Germinal center (tissue), 1 donor: ENCODE data around the gene ZSWIM1.

Experiments
- DNase-seq: peaks from one replicate; pipeline ENCODE4 v3.0.0; 2012; ENCODE audit warnings: mixed read lengths, low spot score

The ZSWIM1 gene

DNA sequence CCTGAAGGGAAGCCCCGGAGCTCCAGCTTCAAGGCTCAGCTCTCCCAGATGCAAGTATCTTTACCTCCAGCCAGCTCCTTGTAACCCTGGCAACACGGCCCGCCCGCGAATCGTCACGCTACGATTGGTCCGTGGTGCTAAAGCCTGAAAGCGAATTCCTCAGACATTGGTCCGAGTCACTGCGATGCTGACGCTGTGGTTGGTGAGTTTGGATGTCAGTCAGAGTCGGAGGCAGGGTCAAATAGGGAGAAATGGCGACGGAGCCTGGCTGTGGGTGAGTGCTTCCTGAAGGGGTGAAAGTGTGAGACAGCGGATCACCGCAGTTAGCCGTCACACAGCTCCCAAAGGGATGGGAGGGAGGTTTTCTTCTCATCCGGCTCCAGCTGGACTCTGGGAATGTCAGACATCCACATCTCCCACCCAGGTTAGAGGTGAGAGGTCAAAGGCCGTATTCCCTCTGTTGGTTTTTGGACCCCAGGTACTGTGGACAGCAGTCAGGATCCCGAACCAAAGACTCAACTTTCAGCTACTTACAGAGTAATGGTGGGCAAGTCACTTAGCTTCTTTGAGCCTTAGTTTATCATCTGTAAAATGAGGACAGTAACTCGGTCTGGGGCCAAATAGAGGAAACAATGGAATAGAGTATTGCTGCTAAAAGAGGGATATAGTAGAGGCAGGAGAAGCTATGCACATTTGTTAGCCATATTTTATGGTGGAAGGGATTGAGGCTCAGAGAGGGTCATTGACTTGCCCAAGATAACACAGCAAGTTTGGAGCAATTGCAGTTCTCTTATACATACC is at the start of gene ZSWIM1:
Gene ZSWIM1 (plus strand): TSS at position 240 of the 801 bp plus-strand sequence. CDS start 1,366 bp downstream, outside the sequence.
- peak; percentile 99 for DNase-seq

DNA sequence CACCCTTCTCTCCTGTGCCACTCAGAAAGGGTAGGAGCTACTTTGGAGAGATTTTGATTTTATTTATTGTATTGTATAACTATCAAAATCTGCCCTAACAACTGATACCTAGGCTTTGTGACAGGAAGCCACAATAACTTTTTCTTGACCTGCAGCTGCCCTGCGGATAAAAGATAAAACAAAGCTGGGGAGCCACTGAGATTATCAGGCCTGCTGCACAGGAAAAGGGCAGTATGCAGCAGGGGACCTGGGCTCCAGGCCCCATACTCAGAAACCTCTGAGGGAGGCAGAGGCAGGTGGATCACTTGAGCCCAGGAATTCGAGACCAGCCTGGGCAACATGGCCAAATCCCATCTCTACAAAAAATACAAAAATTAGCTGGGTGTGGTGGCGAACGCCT is 48.4 kb upstream of the ZSWIM1 start:
- no peak for DNase-seq

DNA sequence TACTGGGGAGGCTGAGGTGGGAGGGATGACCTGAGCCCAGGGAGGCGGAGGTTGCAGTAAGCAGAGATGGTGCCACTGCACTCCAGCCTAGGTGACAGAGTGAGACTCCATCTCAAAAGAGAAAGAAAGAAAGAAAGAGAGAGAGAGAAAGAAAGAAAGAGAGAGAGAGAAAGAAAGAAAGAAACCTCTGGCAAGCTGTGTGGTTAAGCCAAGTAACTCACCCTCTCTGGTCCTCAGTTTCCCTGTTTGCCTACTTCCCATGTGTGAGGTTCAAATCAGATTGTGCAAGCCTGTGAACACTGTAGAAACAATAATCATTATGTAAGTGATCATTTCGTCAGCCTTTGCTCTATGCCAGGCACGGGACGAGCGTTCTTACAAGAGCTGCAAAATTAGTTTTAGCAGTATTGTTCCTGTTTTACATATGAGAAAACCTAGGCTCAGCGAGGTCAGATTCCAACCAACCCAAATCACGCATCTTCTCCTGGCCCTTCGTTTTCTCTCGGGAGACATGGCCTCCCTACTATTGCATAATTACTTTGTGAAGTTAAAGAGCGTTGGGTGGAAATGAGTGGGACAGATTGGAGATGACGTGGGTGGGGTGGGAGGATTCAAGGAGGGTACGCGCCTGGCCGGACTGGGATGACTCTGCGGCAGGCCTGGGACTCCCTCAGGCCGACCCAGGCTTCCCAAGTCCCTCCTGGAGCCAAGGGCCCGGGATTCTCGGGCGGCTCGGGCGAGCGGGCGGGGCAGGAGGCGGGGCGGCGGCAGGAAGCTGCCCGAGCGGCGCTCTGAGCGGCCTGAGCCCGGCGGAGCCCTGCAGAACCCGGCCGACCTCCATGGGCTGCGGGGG is 47.8 kb upstream of the ZSWIM1 start, which contains the start of gene SNX21:
Gene SNX21 (plus strand): TSS at position 770 of the 853 bp plus-strand sequence. CDS start 121 bp downstream, outside the sequence.
- DNase-seq: peak; percentile 50

DNA sequence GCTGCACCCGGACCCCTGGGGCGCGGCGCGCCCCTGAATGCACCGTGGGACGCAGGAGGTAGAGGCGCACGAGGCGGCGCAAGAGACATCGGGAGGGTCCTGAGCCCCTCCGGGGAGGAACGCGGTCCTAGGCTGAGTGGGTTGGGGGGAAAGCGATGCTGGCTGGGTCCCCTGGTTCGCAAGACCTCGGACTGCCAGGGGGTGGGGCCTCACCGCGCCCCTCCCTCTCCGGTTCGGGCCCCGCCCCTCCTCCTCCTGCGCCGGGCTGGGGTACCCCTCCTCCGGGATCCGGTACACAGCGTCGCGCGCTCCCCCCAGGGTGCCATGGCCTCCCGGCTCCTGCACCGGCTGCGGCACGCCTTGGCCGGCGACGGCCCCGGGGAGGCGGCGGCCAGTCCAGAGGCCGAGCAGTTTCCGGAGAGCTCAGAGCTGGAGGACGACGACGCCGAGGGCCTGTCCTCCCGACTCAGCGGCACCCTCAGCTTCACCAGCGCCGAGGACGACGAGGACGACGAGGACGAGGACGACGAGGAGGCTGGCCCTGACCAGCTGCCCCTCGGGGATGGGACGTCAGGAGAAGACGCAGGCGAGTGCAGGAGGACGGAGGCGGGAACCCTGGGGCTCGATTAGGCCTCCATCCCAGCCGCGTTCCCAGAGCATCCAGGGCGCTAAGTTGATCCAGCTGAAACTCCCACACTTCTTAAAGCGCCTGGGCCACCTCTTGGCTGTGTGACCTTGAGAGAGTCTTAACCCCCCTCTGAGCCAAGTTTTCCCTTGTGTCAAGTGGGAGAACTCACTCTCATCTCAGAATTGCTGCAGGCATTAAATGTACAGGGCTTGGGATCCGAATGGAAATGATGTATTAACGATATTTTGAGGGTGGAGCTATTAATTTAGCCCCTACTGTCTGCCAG is 46.9 kb upstream of the ZSWIM1 start:
- peak; percentile 73 for DNase-seq

DNA sequence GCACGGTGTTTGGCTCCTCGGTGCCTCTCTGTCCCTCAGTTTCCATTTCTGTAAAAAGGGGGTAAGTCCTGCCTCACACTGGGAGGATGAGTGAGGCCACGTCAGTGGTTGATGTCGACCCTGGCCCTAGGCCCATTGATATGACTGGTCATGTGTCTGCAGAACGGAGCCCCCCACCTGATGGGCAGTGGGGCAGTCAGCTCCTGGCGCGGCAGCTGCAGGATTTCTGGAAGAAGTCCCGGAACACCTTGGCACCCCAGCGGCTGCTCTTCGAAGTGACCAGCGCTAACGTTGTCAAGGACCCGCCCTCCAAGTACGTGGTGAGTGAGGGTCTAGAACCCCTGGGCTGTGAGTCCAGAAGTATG is 46.2 kb upstream of the ZSWIM1 start:
- no peak for DNase-seq

DNA sequence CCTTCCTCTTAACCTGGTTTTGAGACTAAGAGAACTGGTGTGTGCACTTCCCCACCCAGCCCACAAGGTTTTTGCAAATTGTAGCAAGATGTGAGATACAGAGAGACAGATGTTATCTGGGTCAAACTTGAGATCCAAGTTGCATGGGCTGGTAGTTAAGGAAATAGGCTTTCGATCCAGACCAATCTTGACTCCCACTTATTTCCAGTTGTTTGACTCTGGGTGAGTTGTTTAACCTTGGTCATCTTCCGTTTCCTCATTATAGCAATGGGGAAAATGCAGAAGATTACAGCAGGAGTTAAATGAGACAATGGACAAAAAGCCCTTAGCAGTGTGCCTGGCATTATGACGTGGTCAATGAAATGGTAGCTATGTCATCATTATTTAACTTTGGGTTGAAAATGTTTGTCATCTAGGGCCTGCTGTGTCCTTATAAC is 45.7 kb upstream of the ZSWIM1 start:
- no peak for DNase-seq

DNA sequence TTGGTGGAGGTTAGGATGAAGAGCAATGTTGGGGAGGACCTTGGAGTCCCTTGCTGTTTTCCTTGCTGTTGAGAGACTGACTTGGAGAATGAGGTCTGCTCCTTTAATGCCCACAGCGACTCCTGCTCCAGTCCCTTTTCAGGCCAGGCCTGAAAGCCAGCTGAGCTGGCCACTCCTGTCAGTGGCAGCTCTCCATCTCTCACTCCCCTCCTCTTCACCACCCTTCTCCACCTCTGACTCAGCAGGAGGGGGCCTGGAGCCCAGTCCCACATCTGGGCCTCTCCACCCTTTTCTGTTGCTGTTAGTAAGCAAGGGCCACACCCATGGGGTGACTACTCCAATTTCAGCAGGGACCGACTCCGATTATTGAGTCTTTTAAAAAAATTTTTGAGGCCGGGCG is 45.2 kb upstream of the ZSWIM1 start:
- no peak for DNase-seq

DNA sequence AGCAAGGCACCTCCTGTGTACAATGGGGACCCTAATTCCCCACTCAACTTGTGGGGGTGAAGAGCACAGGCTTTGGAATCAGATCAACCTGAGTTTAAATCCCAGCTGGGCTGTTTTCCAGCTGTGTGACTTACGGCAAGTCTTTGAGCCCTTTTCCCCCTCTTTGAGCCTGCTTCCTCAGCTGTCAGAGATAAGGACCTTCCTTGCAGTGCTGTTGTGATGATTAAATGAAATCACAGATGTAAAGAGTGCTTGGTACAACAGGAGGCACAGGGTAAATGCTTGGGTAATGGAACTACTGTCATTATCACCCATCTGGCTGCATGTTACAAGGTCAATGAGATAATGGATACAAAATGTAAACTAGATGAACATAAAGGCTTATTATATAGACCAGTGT is 44.2 kb upstream of the ZSWIM1 start:
- DNase-seq: no peak

DNA sequence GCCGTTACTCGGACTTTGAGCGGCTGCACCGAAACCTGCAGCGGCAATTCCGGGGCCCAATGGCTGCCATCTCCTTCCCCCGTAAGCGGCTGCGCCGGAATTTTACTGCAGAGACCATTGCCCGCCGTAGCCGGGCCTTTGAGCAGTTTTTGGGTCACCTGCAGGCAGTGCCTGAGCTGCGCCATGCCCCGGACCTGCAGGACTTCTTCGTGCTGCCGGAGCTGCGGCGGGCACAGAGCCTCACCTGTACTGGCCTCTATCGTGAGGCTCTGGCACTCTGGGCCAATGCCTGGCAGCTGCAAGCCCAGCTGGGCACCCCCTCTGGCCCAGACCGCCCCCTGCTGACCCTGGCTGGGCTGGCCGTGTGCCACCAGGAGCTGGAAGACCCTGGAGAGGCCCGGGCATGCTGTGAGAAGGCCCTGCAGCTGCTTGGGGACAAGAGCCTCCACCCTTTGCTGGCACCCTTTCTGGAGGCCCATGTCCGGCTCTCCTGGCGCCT is 40.3 kb upstream of the ZSWIM1 start:
- no peak for DNase-seq

DNA sequence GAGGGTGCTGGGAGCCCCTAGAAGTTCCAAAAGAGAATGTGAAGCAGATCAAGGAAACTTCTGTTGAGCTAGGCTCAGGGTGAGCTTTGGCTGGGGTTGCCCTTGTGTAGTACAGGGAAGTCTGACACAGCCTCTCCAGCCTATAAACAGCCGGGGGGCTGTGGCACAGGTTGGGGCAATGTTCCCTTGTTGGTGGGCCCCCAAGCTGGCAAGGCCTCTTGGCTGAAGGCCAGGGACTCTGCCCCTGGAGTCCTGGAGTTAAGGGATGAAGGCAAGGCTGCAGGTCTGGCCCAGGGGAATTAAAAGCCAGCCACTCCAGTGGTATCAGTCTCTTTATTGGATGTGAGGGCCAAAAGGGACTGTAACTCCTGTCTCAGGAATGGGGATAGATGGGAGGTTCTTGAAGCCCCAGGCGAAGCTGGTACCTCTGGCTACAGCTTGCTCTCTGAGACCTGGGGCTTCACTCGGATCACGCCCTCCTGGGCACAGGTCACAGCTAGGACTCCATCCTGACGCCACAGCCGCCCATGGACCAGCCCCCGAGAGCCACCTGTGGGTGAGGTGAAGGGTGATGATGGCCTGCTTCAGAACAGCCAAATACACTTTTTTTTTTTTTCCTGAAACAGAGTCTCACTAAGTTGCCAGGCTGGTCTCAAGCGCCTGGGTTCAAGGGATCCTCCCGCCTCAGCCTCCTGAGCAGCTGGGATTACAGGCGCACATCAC is 39.5 kb upstream of the ZSWIM1 start:
- DNase-seq: no peak

DNA sequence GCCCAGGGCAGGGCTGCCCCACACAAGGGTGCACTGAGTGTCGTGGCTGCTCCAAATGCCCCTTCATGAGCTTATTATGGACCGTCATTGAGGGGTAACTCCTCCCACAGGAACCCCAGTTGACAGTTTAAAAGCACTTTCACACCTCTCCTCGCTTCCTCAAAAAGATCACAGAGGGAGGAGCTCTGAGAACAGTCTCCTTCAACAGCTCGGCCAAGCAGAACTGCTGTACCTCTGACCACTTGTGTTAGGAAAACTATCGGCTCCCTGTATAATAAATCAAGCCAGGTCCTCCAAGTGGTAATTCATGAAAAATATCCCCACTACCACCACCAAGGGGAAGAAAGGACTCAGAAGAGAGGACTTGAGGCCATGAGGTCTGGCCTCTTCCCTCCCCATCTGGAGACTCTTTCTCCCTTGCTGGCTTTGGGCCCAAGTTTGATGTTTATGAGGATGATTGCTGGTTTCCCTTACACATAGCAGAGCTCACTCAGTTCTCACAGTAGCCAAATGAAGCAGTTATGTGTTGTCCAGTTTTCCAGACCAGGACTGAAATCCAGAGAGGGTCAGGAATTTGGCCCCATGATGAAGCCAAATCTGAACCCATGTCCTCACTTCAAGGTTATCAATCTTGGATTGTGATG is 38.7 kb upstream of the ZSWIM1 start:
- peak; percentile 75 for DNase-seq

DNA sequence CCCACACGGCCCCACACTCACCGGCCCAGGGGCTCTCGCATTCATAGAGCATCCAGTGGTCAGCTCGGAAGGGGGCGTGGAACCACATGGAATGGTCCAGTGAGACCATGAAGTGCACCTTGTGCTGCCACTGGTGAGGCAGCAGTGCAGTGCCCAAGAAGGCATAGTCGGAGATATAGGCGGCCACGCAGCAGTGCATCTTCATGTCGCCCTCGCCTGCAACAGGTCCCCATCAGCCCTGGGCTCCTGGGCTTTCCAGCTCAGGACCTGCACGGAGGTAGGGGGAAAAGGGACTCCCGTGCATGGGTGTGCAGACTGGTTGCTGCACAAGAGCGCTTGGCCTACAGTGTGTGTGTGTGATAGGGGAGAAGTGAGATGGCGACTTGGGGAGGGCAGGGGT is 37.5 kb upstream of the ZSWIM1 start:
- no peak for DNase-seq

DNA sequence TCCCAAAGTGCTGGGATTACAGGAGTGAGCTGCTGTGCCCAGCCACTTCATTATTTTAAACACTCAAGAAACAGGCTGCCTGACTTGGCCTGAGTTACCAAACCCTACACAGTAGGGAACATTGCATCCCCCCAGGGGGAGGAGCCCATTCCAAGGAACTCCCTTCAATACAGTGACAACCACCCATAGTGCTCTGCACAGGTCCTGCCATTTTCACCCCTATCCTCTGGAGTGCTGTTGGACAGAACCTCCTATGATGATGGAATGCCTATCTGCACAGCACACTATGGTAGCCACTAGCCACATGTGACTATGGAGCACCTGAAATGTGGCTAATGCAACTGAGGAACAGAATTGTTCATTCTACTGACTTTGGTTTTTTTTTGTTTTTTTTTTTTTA is 35.6 kb upstream of the ZSWIM1 start:
- no peak for DNase-seq

DNA sequence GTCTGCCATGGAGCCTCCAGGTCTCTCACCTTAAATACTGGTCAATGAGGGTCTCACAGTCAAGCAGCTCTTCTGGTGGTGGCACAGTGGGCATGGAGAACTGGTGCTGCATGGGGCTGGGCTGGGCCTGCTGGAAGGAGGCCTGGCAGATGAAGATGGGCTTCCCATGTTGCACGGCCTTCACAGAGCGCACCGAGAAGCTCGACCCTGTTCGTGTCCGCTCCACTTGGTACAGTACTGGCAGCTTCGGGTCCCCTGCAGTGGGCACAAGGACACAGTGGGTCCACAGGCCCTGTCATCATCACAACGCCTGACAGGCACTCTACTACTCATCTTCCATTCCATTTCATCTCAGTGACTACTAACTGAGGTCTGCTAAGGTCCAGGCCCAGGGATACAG is 32.6 kb upstream of the ZSWIM1 start:
- DNase-seq: no peak

DNA sequence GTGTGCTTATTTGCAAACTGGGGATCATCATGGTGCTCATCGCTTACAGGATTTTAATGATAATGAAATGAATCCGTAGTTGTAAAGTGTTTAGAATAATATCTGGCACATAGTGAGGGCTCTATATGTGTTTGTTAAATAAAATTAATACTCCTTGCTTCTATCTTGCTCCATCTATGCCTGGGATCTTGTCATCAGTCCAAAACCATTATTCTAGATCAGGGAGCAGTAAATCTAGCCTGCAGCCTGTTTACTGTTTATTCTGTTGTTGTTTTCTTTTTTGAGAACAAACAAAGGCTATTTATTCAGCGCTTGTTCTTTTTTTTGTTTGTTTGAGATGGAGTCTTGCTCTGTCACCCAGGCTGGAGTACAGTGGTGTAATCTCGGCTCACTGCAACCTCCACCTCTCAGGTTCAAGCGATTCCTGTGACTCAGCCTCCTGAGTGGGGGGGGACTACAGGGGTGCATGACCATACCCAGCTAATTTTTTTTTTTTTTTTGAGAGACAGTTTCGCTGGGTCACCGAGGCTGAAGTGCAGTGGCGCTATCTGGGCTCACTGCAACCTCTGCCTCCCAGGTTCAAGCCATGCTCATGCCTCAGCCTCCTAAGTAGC is 32.0 kb upstream of the ZSWIM1 start:
- DNase-seq: no peak

DNA sequence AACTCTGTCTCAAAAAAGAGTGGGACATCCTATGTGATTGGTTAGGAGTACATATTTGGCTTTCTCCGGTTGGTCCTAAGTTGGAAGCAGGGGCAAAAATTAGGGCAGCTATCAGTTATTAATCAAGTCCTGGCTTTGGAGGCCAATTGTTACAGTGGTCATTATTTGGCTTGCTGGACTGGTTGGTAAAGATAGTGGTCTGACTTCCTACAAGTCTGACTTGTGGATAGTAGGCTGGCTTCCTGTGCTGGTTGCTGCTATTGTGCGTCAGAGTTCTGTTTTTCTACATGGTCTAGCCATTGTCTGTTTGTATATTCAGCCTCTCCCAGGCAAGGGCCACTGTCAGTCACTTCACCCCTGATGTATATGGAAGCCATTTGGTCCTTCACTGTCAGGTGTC is 30.8 kb upstream of the ZSWIM1 start:
- DNase-seq: no peak

DNA sequence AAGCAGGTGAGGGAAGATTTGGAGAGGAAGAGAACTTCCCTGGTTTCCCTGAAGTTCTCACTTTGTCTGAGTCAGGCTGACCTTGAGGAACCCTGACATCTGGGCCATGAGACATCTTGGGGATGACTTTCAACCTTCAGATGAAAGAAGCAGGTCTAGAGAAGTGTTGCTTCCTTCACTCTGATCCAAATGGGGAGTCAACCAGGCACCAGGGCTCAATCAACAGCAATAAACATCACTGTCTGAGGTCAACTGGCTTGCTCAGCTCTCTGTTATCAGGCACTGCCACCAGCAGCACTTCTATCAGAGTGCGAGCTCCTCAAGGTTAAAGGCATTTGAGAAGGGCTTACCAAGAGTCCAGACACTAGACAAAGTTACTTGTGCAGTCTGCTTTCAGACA is 30.1 kb upstream of the ZSWIM1 start:
- DNase-seq: no peak

DNA sequence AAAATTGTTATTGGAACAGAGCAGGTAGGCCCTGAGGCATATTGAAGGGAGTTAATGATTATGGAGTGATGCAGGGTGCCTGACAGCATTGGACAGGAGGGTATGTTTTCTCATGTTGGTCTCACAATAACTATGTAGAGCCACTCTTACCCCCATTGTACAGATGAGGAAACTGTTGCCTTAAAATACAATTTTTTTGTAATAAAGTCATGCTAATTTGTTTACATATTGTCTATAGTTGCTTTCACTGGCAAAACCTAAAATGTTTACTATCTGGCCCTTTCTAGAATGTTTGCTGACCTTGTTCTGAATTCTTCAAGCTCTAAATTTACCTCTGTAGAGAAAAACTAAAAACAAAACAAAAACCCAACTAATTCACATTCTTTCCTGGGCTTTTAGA is 29.5 kb upstream of the ZSWIM1 start:
- DNase-seq: no peak

DNA sequence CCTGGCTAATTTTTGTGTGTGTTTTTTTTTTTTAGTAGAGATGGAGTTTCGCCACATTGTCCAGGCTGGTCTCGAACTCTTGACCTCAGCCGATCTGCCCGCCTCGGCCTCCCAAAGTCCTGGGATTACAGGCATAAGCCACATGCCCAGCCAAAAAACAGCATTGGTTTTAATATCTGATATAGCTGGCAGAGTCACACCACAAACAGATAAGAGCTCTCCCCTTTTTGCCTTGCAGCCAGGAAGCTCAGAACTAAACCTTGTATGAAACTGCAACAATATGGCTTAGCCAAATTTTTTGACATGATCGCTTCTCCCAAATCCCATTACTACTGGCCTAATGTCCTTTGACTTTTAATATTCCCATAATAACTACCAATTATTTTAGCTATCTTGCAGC is 28.7 kb upstream of the ZSWIM1 start:
- DNase-seq: no peak

DNA sequence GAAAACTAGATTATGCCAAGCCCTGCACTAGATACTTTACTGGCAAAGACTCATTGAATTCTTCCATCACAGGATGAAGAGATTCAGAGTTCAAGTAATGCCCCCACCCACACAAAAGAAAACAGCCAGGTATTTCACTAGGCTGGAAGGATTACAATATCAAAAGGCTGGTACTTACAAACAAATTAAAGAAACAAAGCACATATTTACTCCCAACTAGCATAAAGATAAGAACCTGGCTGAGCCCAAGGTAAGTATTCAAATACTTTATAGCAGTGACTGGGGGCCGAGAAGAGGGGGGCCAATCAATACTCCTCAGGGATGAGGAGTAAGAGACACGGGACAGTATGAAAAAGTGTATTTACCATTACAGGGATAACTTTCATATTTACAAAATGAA is 27.5 kb upstream of the ZSWIM1 start:
- DNase-seq: no peak
